Urothelium cell line (cell line): ENCODE data around the gene HAGH.
A peak's percentile ranks its signal among the peaks of the same experiment; 100 is the strongest.

Experiments used
- DNase-seq: peaks from one replicate; pipeline ENCODE4 v3.0.0; 2011; ENCODE audit warnings: low spot score, mixed read lengths
- FAIRE-seq: peaks from 2 replicates; lab custom pipeline; 2011; peaks lifted over from hg19 to GRCh38; lab: Jason Lieb, UNC

The HAGH gene

DNA sequence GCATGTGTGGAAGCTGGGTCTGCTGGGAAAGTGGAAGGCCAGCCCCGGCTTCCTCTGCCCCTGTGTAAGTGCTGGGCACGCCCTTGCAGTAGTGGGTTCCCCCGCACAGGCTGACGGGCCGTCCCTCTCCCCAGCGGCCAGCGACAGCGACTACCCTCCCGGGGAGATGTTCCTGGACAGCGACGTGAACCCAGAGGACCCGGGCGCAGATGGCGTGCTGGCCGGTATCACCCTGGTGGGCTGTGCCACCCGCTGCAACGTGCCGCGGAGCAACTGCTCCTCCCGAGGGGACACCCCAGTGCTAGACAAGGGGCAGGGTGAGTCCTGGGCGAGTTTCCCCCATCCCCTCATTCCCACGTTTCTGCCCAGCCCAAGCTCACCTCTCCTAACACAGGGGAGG lies 60.8 kb downstream of the HAGH start:
- no peak for FAIRE-seq
- DNase-seq = no peak

DNA sequence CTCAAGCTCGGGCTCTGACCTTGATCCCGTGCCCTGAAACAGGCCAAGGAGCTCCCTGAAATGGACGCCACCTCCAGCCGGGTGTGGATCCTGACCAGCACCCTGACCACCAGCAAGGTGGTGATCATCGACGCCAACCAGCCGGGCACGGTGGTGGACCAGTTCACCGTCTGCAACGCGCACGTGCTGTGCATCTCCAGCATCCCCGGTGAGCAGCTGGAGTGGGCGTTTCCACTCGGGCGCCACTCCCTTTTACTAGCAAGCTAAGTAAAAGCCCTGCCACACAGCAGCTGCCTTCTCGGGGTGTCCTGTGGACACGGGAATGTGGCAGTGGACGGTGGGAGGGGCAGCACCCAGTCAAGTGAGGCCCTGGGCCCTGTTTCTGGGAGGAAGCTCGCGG lies 61.7 kb downstream of the HAGH start:
- FAIRE-seq = no peak

DNA sequence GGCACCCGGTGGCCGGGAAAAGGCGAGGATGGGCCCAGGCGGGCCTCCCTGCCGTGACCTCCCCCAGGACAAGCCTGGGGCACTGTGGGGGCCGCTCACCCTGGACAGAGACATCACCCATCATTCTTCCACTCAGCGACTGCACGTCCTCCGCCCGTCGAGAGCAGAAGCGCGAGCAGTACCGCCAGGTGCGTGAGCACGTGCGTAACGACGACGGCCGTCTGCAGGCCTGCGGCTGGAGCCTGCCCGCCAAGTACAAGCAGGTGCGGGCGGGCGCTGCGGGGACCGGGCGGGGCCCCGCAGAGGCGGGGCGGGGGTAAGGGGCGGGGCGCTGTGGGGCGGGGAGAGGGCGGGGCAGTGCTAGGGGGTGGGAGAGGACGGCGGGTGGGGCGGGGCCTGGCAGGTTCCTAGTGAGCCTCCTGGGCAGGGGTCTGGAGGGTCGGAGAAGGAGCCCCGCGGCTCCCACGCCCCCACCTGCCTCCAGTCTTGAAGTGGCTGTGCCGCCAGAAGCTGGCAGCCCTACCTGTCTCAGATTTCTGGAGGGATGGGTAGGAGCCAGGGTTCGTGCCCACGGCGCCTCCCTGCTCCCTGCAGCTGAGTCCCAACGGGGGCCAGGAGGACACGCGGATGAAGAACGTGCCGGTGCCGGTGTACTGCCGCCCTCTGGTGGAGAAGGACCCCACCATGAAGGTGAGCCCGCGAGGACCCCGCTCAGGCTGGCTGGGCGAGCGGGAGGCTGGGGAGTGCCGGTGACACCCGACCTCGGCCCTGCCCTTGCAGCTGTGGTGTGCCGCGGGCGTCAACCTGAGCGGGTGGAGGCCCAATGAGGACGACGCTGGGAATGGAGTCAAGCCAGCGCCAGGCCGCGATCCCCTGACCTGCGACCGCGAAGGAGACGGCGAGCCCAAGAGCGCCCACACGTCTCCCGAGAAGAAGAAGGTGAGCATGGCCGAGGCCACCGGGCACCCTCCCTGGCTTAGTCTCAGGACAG lies 62.8 kb downstream of the HAGH start:
- peak; percentile 32 for FAIRE-seq
- DNase-seq = no peak

More for the DNA sequence above, 61.7 kb downstream of the HAGH start:
- no peak for DNase-seq

DNA sequence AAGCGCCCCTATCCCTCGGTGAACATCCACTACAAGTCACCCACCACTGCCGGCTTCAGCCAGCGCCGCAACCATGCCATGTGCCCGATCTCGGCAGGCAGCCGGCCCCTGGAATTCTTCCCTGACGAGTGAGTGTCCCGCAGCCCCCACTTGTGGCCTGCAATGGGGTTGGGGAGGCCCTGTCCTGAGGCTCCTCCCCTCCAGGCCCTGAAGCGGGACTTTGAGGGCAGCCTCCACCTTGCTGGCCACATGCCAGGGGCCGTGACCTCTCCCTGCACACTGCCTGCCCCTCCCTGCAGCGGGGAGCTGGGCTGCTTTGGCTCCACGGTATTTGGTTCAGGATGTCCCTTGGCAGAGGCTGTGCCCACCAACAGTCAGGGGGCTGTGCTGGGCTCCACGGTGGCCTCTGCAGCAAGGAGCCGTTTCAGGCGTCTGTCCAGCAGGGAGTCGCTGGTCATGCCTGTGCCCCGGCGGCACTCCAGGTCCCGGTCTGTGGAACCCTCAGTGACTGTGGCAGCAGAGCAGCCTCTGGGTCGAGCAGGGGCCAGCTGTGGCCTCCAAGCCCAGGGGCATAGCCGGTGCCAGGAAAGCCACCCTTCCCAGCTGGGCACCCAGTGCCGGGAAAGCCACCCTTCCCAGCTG lies 63.6 kb downstream of the HAGH start:
- FAIRE-seq (no peak), DNase-seq (no peak)

DNA sequence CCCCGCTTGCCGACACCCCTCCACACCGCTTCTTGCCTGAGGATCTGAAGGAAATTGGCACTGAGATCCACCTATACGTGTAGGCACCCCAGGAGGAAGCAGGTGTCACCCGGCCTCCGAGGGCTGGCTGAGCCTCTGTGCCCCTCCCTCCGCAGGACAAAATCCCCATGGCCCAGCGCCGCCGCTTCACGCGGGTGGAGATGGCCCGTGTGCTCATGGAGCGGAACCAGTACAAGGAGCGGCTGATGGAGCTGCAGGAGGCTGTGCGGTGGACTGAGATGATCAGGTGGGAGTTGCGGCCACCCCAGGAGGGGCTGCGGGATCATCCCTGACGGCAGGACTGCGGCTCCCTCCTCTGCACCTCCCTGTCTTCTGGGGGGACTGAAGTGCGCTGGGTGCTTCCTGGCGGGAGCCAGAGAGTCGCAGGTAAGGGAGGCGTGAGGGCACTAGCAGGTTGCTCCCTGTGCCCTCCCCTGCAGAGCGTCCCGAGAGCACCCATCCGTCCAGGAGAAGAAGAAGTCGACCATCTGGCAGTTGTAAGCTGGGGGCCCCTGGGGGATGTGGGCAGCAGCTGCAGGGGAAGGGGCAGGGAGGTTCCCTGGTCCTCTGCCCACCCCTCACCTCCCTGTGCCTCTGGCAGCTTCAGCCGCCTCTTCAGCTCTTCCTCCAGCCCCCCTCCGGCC lies 64.3 kb downstream of the HAGH start:
- FAIRE-seq (no peak), DNase-seq (no peak)

DNA sequence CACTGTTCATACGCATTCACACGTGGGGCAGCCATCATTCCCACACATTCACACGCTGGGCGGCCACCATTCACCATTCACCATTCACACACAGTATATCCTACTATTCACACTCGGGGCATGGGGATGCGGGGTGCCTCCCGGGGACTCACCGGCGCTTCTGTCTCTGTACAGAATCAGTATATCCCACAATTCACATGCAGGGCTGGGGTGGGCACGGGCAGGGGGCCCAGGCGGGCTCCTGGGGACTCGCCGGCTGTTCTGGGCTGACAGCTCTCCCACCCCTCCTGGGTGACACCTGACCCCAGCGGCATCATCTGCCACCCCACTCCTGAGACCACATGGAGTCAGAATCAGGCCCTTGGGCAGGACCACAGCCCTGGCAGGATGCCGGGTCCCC lies 64.9 kb downstream of the HAGH start:
- FAIRE-seq (no peak), DNase-seq (no peak)

DNA sequence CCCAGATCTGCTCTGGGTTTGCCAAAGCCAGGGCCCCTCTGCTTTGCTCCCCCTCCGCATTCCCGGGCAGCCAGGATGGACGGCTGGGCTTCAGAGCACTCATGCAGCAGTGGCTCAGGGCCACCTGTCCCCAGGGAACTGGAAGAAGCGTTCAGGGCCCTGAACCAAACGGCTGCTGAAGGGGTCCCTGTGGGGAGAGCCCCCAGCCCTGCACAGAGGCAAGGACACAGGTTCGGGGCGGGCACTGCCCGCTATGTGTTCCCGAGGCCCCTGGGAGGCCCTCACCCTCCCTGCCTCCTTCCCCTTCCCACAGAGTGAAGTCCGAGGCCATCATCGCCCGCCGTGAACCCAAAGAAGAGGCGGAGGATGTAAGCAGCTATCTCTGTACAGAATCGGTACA lies 65.7 kb downstream of the HAGH start:
- FAIRE-seq = no peak
- no peak for DNase-seq

DNA sequence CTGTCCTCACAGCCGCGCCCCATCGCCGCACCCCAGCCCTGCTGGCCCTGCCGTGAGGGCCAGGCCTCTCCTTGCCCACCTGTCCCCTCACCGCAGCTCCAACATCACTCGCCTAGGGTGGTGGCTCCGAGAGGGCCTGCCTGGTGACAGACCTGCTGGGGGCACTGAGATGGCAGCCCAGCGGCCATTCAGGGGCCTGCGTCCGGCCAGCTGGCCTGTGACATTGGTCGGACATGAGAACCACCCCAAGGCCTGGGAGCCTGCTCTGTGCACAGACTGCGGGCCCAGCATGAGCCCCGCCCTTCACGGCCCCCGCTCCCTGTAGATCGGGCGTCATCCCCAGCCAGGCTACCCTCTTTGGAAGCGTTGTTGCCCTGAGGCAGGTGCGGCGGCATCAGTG lies 67.1 kb downstream of the HAGH start:
- DNase-seq (no peak), FAIRE-seq (no peak)

DNA sequence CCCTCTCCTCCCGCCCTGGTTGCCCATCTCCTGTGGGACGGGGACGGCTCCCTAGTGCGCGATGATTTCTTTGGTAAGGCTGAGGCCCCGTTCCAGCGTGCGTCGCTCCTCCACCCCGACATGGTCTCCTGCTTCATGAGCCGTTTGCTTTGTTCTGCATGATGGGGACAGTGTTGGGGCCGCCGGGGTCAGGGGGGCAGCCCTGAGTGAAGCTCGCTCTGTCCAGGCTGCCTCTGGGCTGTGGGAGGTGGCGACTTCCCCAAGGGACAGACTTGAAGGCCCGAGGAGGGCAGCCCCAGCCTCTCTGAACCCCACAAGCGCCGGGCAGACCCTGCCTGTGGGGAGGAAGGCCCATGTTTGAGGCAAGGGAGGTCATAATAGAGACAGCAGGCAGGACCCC lies 67.7 kb downstream of the HAGH start:
- DNase-seq (no peak), FAIRE-seq (no peak)

DNA sequence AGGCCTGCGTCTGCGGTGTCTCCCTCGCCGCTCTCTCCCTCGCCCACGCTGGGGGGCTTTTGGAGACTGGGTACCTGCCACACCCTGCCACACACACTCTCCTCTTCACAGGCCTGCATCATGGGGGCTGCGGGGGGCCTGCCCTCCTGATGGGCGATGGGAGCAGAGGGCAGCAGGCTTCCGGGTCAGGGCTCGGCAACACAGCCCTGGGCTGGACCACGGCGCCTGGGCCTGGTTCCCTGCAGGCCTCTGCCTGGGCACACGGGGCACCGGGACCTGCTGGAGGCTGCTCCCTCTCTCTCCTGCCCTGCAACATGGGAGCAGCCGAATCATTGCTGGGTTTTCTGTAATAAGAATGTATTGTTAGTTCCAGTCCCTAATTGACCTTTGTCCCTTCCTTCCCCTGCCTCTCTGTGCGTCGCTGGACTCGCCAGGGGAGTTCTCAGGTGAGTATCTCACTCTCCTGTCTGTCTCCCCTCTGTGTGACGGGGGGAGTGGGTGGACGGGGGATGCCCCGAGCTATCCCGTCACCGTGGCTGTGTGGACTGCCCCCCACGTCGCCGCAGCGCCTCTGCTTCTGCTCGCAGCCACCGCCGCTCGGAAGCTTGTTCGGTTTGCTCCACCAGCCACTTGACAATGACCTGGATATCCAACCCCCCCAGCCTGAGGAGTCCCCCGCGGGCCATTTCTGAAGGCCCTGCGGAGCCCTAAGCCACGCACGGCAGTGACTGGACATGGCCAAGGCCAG lies 68.7 kb downstream of the HAGH start:
- no peak for DNase-seq
- FAIRE-seq = no peak
